Heart right ventricle (tissue), 16 donors: Measurements from ENCODE around the gene RTN4IP1. TPM values are rescaled to one million over a fixed set of nuclear protein-coding genes. Genes with fewer than 3 reads are reported as not detected.

Experiments used
- ATAC-seq, 8 donors: fragments of 200-7000 bp; cut with Tn5 transposase; one replicate each; pipeline ENCODE4 v1.9.1; 2020; ENCODE audit warnings: mild to moderate bottlenecking in 8 of 8, moderate library complexity in 8 of 8, moderate number of reproducible peaks in 1 of 8
- DNase-seq, 2 donors: peaks; one replicate each; pipeline ENCODE4 v3.0.0-alpha.2; 2020
- H3K27ac ChIP-seq, 10 donors: fragments of 200-600 bp; sonication (generic) in 2 of 10; one replicate each; pipeline versions ENCODE4 v1.5.0 to v1.8.0; 2020 to 2022; ENCODE audit warnings: mild to moderate bottlenecking in 3 of 10
- H3K27me3 ChIP-seq, 7 donors: fragments of 200-600 bp; one replicate each; pipeline ENCODE4 v1.8.0; 2021 to 2022; ENCODE audit warnings: mild to moderate bottlenecking in 2 of 7
- H3K36me3 ChIP-seq, 9 donors: fragments of 200-600 bp; sonication (generic) in 1 of 9; one replicate each; pipeline versions ENCODE4 v1.5.0 to v1.8.0; 2020 to 2022; ENCODE audit warnings: mild to moderate bottlenecking in 2 of 9
- H3K4me1 ChIP-seq, 9 donors: fragments of 200-600 bp; sonication (generic) in 1 of 9; one replicate each; pipeline versions ENCODE4 v1.5.0 to v1.8.0; 2020 to 2022; ENCODE audit warnings: mild to moderate bottlenecking in 4 of 9
- H3K4me3 ChIP-seq, 10 donors: fragments of 200-600 bp; sonication (generic) in 2 of 10; one replicate each; pipeline versions ENCODE4 v1.5.0 to v1.8.0; 2020 to 2022; ENCODE audit warnings: mild to moderate bottlenecking in 7 of 10, moderate library complexity in 2 of 10
- H3K9me3 ChIP-seq, 11 donors: fragments of 200-600 bp in 10 of 11; sonication (generic) in 2 of 11; one replicate each; pipeline versions ENCODE4 v1.5.0 to v1.8.0; 2013 to 2022; ENCODE audit warnings: mild to moderate bottlenecking in 2 of 11, control low read depth in 1 of 11, moderate library complexity in 1 of 11
- whole genome bisulfite sequencing, 2 donors: extraction: QIAGEN DNeasy Blood & Tissue Kit; methylation state at CpG; one replicate each; pipeline ENCODE4 v1.1.7; 2013; ENCODE audit warnings: inconsistent platforms in 1 of 2; 5-methylcytosine and 5-hydroxymethylcytosine counted together
- intact Hi-C, 10 donors: fragments of 100-400 bp; cut with DNase I; formaldehyde crosslinking; loops; one replicate each; pipeline versions ENCODE4 v1.11.1 to v1.14.2; 2022
- long read RNA-seq, 3 donors: library from polyadenylated mRNA; unstranded; transcript quantifications; one replicate each; pipeline ENCODE4 v2.0.0, GENCODE V29; 2020 to 2021
- polyA plus RNA-seq, 2 donors: library from polyadenylated mRNA; stranded (reverse); fragments of 200-250 nt; gene quantifications; one replicate each; pipeline ENCODE4 v1.2.3, GENCODE V29; 2013
- total RNA-seq, 10 donors: library from RNA; stranded (reverse); fragmentation: NEBNext Ultra II Directional in 3 of 10; extraction: Animal tissue kit (Norgen Biotek cat#: 25700) in 3 of 10; gene quantifications; one replicate each; pipeline versions ENCODE4 v1.2.1 to v1.2.4, GENCODE V29; 2021 to 2023
- TF ChIP-seq, protein P1 (sequence below), 9 donors: fragments of 200-600 bp; sonication (generic) in 2 of 9; IDR thresholded peaks; one replicate each; pipeline versions ENCODE4 v1.5.0 to v1.8.0; 2021 to 2022; ENCODE audit warnings: antibody characterized with exemption in 9 of 9, mild to moderate bottlenecking in 5 of 9, moderate library complexity in 1 of 9
- donor health status: Arrhythmogenic right ventricular cardiomyopathy.
- donor health status: ischemic (EF 13 %, LVEDD 7.1; RV severe dilation, severe dysfunction).
- donor health status: healthy with polysubstance abuse.
- donor health status: DM: no; HTN: yes; CAD: no.
- donor health status: DM: no; HTN: no; CAD: no.
- donor health status: ischemic (EF 25% LVEDD 6.9; RV normal size, moderate dysfunction).
- donor health status: ischemic (EF 25% LVEDD 5.7; RV mildly dilated, moderate dysfunction).
- donor health status: healthy.
- donor health status: DM: yes; HTN: yes; CAD: no.
- donor health status: Ischemic cardiomyopathy.
- donor health status: ischemic (EF 35%, LVEDD 5.7; RV mildly dilated, moderate dysfunction).
- donor health status: nonischemic (EF 11% LVEDD 7.7; RV severe dilation, severe dysfunction).
- donor health status: DM: yes; HTN: yes; CAD: no.
- donor health status: PGD.
- donor health status: ischemic (EF 29% LVEDD 5.4; RV normal size, mild dysfunction).
- donor health status: nonischemic (EF 23%, LVEDD 6.1; RV moderate dilation, normal function).

The RTN4IP1 gene, protein sequence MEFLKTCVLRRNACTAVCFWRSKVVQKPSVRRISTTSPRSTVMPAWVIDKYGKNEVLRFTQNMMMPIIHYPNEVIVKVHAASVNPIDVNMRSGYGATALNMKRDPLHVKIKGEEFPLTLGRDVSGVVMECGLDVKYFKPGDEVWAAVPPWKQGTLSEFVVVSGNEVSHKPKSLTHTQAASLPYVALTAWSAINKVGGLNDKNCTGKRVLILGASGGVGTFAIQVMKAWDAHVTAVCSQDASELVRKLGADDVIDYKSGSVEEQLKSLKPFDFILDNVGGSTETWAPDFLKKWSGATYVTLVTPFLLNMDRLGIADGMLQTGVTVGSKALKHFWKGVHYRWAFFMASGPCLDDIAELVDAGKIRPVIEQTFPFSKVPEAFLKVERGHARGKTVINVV
- total RNA-seq (10 to 100 TPM; 13.4 to 23.3 (median 15.5) TPM), polyA plus RNA-seq (10 to 100 TPM in 1 of 2 donors, 1 to 10 TPM in 1; 8.8 to 22.3 TPM)
- long read RNA-seq, donor 1, transcript RTN4IP1-201 (9 exons, 1,682 nt), result major isoform, 13 of 16 reads
- long read RNA-seq, donor 1, partial matches to known transcripts, result 0 of 16 reads
- long read RNA-seq, donor 1, other reads (novel, unspliced or antisense), result 3 of 16 reads
- long read RNA-seq, donor 2, transcript RTN4IP1-201 (9 exons, 1,682 nt), result major isoform, 14 of 16 reads
- long read RNA-seq, donor 2, partial matches to known transcripts, result 0 of 16 reads
- long read RNA-seq, donor 2, other reads (novel, unspliced or antisense), result 2 of 16 reads
- long read RNA-seq, donor 3, transcript RTN4IP1-201 (9 exons, 1,682 nt), result major isoform, 28 of 35 reads
- long read RNA-seq, donor 3, partial matches to known transcripts, result 0 of 35 reads
- long read RNA-seq, donor 3, other reads (novel, unspliced or antisense), result 7 of 35 reads

DNA sequence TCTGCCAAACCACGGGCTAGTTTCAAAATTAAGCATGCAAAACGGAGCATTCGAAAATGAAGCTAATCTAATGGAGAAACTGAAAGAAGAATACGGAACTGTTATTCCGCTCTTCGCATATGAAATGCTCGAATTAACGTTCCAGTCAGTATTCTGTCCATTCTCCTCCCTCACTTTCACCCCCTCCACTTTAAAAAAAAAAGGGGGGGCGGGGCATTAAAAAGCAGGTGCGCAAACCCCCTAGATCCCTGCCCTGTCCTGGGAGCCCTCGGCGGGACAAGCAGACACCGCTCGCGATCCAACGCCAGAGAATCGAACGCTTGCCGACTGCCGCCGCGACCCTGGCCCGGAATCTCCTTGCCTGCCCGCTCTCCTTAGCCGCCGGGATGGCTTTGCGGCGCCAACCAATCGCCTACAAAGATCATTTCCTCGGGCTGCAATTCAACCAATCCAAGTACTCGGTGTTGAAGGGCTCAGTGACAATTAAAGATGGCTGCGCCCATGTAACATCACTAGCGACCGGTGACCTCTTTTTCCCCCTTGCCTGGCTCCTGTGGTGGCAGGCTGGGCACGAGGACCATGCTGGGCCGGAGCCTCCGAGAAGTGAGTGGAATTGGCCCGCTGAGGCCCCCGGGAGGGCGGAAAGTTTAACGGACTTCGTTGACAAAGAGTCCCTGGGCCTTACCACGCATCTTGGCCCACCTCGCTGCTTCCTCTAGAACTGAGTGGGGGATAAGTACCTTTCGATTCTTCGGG, at the start of gene RTN4IP1, which contains the start of gene QRSL1:
RTN4IP1 (minus strand) TSS at position 396 of the 756 bp plus-strand sequence. CDS start 477 bp downstream, outside the sequence.
QRSL1 (plus strand) TSS at position 476 of the 756 bp plus-strand sequence; CDS start at position 580, 104 bp downstream.
- WGBS, 2 donors, result 0 to 1% methylated on average over 46 of the region's 46 CpGs
- Histone ChIP-seq H3K9me3 (no peaks in the 10 kb centered on the region), H3K4me3 (peak within 1 kb of the TSS; percentile 55 to 96 (median 77)), H3K27me3 (no peaks in the 10 kb centered on the region), H3K27ac (peak within 1 kb of the TSS; percentile 19 to 92 (median 82)), H3K4me1 (peaks cover 0 to 29% (median 19%) of the 10 kb centered on the region in 9 donors), H3K36me3 (no peaks in the 10 kb centered on the region)
- intact Hi-C loops, result no loop called here
- peak; percentile 77 to 91 for DNase-seq
- TF ChIP-seq, protein P1, sequence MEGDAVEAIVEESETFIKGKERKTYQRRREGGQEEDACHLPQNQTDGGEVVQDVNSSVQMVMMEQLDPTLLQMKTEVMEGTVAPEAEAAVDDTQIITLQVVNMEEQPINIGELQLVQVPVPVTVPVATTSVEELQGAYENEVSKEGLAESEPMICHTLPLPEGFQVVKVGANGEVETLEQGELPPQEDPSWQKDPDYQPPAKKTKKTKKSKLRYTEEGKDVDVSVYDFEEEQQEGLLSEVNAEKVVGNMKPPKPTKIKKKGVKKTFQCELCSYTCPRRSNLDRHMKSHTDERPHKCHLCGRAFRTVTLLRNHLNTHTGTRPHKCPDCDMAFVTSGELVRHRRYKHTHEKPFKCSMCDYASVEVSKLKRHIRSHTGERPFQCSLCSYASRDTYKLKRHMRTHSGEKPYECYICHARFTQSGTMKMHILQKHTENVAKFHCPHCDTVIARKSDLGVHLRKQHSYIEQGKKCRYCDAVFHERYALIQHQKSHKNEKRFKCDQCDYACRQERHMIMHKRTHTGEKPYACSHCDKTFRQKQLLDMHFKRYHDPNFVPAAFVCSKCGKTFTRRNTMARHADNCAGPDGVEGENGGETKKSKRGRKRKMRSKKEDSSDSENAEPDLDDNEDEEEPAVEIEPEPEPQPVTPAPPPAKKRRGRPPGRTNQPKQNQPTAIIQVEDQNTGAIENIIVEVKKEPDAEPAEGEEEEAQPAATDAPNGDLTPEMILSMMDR (IDR thresholded peaks at IDR 0.05), result no peak
- peak; percentile 97 to 100 (median 100) for ATAC-seq

DNA sequence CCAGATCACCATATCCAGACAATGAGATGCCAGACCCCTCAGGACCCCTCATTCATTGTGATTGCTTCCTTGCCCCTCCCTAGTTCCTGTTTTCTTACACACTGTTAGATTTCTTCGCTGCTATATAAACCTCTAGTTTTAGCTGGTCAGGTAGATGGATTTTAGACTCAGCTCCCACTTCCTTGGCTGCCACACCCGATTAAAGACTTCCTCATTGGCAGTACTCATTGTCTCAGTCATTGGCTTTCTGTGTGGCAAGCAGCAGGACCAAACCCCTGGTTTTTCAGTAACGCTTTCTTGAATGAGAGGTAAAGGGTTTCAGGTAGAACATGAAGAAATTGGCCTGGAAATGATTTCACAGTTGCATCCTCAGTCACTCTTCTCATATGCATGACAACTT, 48.0 kb upstream of the RTN4IP1 start:
- TF ChIP-seq, protein P1 (IDR thresholded peaks at IDR 0.05), result no peak
- no peak for DNase-seq
- 75 to 77% methylated on average over 3 of the region's 3 CpGs for WGBS, 2 donors
- Histone ChIP-seq H3K27me3 (no peaks in the 10 kb centered on the region), H3K4me3 (no peak overlapping the region), H3K27ac (no peak overlapping the region), H3K4me1 (no peaks in the 10 kb centered on the region), H3K9me3 (no peaks in the 10 kb centered on the region), H3K36me3 (no peaks in the 10 kb centered on the region)
- ATAC-seq, result no peak
- intact Hi-C loops, result no loop called here

DNA sequence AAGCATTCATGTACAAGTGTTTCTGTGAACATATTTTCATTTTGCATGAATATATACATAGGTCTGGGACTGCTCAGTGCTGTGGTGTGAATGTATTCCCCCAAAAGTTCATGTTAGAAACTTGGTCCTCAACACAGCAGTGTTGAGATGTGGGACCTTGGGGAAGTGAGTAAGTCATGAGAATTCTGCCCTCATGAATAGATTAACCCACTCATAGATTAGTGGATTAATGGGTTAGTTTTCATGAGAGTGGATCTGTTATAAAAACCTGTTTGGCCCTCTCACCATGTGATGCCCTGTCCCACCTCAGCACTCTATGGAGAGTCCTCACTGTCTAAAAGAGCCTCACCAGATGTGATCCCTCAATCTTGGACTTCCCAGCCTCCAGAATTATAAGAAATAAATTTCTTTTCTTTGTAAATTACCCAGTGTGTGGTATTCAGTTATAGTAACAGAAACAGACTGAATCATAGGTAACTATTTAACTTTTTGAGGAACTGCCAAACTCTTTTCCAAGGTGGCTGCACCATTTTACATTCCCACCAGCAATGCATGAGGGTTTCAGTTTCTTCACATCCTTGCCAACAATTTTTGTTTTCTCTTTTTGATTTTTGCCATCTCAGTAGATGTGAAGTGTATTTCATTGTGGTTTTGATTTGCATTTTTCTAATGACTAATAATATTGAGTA, 45.4 kb upstream of the RTN4IP1 start:
- TF ChIP-seq, protein P1 (IDR thresholded peaks at IDR 0.05), result no peak
- Histone ChIP-seq H3K27me3 (no peaks in the 10 kb centered on the region), H3K36me3 (no peaks in the 10 kb centered on the region), H3K9me3 (no peaks in the 10 kb centered on the region), H3K27ac (no peak overlapping the region), H3K4me1 (no peaks in the 10 kb centered on the region), H3K4me3 (no peak overlapping the region)
- DNase-seq (no peak), ATAC-seq (no peak)
- intact Hi-C loops, result no loop called here
